Nephron (organoid): Measurements from ENCODE around the gene FOCAD.

Experiments used
- H3K27ac Mint-ChIP-seq, 3 experiments: 2 replicates each; pipeline ENCODE4 v1.8.0; 2020; ENCODE audit warnings: mixed read lengths in 3 of 3, mild to moderate bottlenecking in 2 of 3, moderate library complexity in 1 of 3
- H3K27me3 Mint-ChIP-seq: 2 replicates; pipeline ENCODE4 v1.8.0; 2021; ENCODE audit warnings: low read depth, mild to moderate bottlenecking, moderate library complexity, mixed read lengths
- H3K36me3 Mint-ChIP-seq: 2 replicates; pipeline ENCODE4 v1.8.0; 2020; ENCODE audit warnings: low read depth, mixed read lengths
- H3K4me1 Mint-ChIP-seq: 2 replicates; pipeline ENCODE4 v1.8.0; 2020; ENCODE audit warnings: mixed read lengths
- H3K4me3 Mint-ChIP-seq, 3 experiments: 2 replicates each; pipeline ENCODE4 v1.8.0; 2020; ENCODE audit warnings: mild to moderate bottlenecking in 3 of 3, mixed read lengths in 3 of 3, moderate library complexity in 2 of 3
- H3K9me3 Mint-ChIP-seq: 2 replicates; pipeline ENCODE4 v1.8.0; 2020; ENCODE audit warnings: mixed read lengths
- TF ChIP-seq, protein P1 (sequence below), 3 experiments: fragments of 200-600 bp; sonication (generic); IDR thresholded peaks; one replicate each; pipeline ENCODE4 v1.5.0; 2021; ENCODE audit warnings: antibody characterized with exemption in 3 of 3; ENCODE audit not compliant: unreplicated experiment in 3 of 3

FOCAD gene

DNA sequence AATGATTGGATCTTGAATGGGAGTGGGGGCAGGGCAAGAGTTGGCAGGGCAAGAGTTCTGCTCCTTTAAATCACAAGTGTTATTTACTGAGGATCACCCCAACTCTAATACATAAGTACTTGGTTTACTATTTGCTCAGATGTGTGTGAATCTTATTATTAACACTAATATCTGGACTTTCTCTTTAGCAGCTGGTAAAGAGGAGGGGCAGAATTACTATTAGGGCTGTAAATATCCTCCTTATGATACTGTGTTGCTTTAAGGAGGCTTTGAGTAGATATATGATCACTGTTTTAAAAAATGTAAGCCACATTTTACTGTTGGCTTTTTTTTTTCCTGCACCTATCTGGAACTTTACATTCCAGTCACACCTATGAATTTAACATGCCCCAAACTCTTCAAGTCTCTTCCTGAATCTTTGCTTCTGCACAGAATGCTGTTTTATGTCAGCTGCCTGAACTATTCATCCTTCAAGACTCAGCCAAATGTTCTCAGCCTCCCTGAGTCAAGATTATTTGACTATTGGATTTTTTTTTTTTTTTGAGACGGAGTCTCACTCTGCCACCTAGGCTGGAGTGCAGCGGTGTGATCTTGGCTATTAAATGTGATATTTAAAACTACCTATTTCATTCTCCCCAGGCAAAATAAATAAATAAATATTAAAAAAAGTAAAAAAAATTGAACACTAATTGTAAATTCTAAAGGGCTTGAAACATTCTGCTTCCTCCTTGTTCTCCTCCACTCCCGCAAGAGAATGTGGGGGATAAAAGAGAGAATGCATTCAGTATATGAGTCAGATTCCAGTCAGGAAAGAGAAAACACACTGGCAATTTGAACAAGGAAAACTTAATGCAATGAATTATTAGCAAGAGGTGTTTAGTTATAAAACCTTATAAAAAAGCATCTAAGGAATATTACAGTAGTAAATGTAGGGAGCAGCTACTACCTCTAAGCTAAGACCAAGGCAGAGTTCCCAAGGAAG, 99.3 kb downstream of the FOCAD start:
- Mint-ChIP-seq H3K4me1 (peaks cover 8% of the 10 kb centered on the region), H3K27ac (peak overlapping the region in 1 of 3 experiments; percentile 2), H3K4me3 (no peak overlapping the region), H3K27me3 (no peaks in the 10 kb centered on the region), H3K9me3 (no peaks in the 10 kb centered on the region), H3K36me3 (peaks cover 29% of the 10 kb centered on the region)
- TF ChIP-seq, protein P1, sequence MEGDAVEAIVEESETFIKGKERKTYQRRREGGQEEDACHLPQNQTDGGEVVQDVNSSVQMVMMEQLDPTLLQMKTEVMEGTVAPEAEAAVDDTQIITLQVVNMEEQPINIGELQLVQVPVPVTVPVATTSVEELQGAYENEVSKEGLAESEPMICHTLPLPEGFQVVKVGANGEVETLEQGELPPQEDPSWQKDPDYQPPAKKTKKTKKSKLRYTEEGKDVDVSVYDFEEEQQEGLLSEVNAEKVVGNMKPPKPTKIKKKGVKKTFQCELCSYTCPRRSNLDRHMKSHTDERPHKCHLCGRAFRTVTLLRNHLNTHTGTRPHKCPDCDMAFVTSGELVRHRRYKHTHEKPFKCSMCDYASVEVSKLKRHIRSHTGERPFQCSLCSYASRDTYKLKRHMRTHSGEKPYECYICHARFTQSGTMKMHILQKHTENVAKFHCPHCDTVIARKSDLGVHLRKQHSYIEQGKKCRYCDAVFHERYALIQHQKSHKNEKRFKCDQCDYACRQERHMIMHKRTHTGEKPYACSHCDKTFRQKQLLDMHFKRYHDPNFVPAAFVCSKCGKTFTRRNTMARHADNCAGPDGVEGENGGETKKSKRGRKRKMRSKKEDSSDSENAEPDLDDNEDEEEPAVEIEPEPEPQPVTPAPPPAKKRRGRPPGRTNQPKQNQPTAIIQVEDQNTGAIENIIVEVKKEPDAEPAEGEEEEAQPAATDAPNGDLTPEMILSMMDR (IDR thresholded peaks at IDR 0.05; ENCODE audit: unreplicated experiment in 3 of 3), result no peak

DNA sequence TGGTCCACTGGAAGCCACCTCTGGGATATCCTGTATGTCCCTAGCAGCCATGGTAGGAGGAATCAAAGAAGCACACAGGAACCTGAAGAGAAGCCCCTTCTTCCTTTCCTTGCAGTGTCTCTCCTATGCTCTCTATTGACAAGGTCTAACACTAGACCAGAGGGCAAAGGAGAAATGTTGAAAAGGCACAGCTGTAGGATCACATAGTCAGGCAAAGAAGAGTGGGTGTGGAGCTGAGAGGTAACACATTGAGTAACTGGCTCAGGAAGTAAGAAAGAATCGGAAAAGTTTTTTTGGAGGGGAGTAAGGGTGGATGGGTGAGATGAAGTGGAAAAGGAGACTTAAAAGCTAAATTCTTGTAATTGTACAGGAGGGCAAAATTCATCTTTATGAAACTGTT, 100.1 kb downstream of the FOCAD start:
- H3K4me1 Mint-ChIP-seq, result peaks cover 14% of the 10 kb centered on the region
- no peaks in the 10 kb centered on the region for H3K9me3 Mint-ChIP-seq
- peaks cover 21% of the 10 kb centered on the region for H3K36me3 Mint-ChIP-seq
- H3K27me3 Mint-ChIP-seq, result no peaks in the 10 kb centered on the region
- H3K27ac Mint-ChIP-seq, result no peak overlapping the region
- H3K4me3 Mint-ChIP-seq, result no peak overlapping the region
- TF ChIP-seq, protein P1 (IDR thresholded peaks at IDR 0.05; ENCODE audit: unreplicated experiment in 3 of 3), result no peak

DNA sequence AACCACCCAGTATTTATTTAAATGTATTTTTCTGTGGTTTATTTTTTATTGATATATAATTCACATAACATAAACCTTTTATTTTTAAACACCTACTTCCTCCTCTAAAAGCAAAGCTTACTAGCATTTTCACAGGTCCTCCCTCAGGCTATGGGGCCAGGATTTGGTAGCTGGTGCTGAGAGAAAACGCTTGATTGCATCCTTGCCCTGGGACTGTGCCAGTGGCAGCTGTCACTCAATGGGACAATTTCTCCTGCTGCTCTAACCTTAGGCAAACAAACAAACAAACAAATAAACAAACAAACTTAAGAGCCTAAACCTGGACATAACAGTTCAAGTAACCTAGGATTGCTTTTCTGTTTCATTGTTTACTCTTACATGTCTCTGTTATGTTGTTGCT, 102.7 kb downstream of the FOCAD start:
- Mint-ChIP-seq H3K4me1 (peaks cover 20% of the 10 kb centered on the region), H3K9me3 (no peaks in the 10 kb centered on the region), H3K4me3 (no peak overlapping the region), H3K36me3 (peaks cover 34% of the 10 kb centered on the region), H3K27me3 (no peaks in the 10 kb centered on the region), H3K27ac (no peak overlapping the region)
- TF ChIP-seq, protein P1 (IDR thresholded peaks at IDR 0.05; ENCODE audit: unreplicated experiment in 3 of 3), result no peak

DNA sequence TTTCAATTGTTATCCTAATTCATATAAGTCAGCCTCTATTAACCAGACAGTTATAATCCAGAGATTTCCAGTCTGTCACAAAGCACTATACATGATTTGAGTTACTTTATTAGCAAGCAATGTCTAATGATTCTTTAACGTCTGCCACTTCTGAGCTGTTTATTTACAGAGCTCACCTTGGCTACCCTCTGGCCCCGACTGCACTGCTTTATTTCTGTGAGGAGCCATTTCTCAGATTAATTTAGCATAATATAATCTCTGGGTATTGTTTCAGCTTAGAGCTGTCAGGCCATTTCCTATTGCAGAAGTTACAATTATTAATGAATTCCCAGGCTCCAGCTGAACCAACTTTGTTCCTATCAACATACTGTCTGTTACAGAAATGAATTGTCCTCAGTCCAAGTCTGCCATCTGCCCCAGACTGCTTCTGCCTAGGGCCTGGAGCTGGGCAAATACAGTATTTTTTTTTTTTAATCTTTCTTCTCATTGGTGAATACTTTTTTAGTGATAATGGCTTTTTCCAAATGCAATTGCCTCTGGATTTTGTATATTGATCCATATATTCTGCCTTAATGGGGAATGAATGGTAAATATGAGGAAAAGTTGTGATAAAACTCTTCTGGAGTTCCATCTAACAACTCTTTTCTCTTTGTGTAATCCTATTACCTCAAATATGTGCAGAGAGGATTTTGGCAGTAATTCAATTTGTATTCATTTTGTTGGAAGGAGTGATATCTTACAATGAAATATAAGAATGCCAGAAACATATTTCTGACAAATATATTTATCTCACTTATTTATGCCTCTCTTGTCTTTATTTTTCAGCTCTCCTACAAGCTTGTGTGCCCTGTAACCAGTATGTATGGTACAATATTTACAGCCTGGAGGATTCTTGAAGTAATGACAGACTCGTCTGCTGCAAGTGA, 104.7 kb downstream of the FOCAD start:
- H3K4me3 Mint-ChIP-seq, result no peak overlapping the region
- H3K27me3 Mint-ChIP-seq, result no peaks in the 10 kb centered on the region
- no peak overlapping the region for H3K27ac Mint-ChIP-seq
- peaks cover 13% of the 10 kb centered on the region for H3K4me1 Mint-ChIP-seq
- H3K9me3 Mint-ChIP-seq, result no peaks in the 10 kb centered on the region
- peaks cover 35% of the 10 kb centered on the region for H3K36me3 Mint-ChIP-seq
- TF ChIP-seq, protein P1 (IDR thresholded peaks at IDR 0.05; ENCODE audit: unreplicated experiment in 3 of 3), result no peak

DNA sequence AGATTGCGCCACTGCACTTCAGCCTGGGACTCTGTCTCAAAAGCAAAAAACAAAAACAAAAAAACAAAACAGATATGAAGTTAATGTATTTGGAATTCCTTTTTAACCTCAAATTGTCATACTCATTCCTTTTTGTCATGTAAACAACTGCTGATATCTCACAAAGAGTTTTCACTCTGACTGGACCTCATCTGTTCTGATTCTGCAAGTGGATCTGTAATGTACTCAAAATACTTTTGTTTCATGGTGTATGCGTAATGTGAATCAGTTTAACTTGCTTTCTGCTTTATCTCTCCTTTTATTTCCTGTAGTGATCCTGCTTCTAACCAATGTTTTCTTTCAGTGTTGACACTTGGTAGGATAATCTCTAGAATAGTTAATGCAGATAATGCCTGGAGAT, 106.7 kb downstream of the FOCAD start:
- Mint-ChIP-seq H3K27me3 (no peaks in the 10 kb centered on the region), H3K9me3 (peaks cover 2% of the 10 kb centered on the region), H3K27ac (no peak overlapping the region), H3K4me1 (peaks cover 13% of the 10 kb centered on the region), H3K36me3 (peaks cover 44% of the 10 kb centered on the region), H3K4me3 (no peak overlapping the region)
- TF ChIP-seq, protein P1 (IDR thresholded peaks at IDR 0.05; ENCODE audit: unreplicated experiment in 3 of 3), result no peak
